Fibroblast of lung (primary cell): ENCODE results near the gene VWA8. TPM values are rescaled to one million over a fixed set of nuclear protein-coding genes. Genes with fewer than 3 reads are reported as not detected.

Experiments used
- DNase-seq, 2 donors: peaks; one replicate each; pipeline versions ENCODE4 v3.0.0 to v3.0.0-alpha.2; 2010; ENCODE audit warnings: low read depth in 2 of 2
- H2AFZ ChIP-seq: 2 replicates; pipeline ENCODE4 v1.5.1; 2012; ENCODE audit warnings: low read length, control low read depth, inconsistent platforms
- H3K27ac ChIP-seq: 2 replicates; pipeline ENCODE4 v1.5.1; 2011; ENCODE audit warnings: low read length, control low read depth; ENCODE audit not compliant: insufficient read depth
- H3K27me3 ChIP-seq: 2 replicates; pipeline ENCODE4 v1.5.1; 2011; ENCODE audit warnings: mild to moderate bottlenecking, low read length; ENCODE audit not compliant: control insufficient read depth, insufficient read depth
- H3K36me3 ChIP-seq: 2 replicates; pipeline ENCODE4 v1.5.1; 2011; ENCODE audit warnings: low read length; ENCODE audit not compliant: control insufficient read depth, insufficient read depth
- H3K4me1 ChIP-seq: 2 replicates; pipeline ENCODE4 v1.5.1; 2011; ENCODE audit warnings: low read length; ENCODE audit not compliant: control insufficient read depth, insufficient read depth; ENCODE audit errors: extremely low read depth
- H3K4me2 ChIP-seq: 2 replicates; pipeline ENCODE4 v1.5.1; 2011; ENCODE audit warnings: low read length, control low read depth; ENCODE audit not compliant: insufficient read depth; ENCODE audit errors: extremely low read depth
- H3K4me3 ChIP-seq, 4 experiments: fragments of 200-600 bp in 1 of 4; sonication (generic) in 1 of 4; replicated peaks in 1 of 4; 2 replicates each; pipeline ENCODE4 v1.5.1; 2011 to 2016; ENCODE audit warnings: low read length in 4 of 4, low read depth in 3 of 4, mild to moderate bottlenecking in 3 of 4, control low read depth in 2 of 4, inconsistent platforms in 1 of 4, mixed read lengths in 1 of 4; ENCODE audit not compliant: insufficient read depth in 1 of 4; ENCODE audit errors: control extremely low read depth in 1 of 4
- H3K79me2 ChIP-seq: 2 replicates; pipeline ENCODE4 v1.5.1; 2012; ENCODE audit warnings: mild to moderate bottlenecking, low read length, inconsistent platforms; ENCODE audit not compliant: control insufficient read depth, insufficient read depth
- H3K9ac ChIP-seq: 2 replicates; pipeline ENCODE4 v1.5.1; 2011; ENCODE audit warnings: mild to moderate bottlenecking, low read length, control low read depth; ENCODE audit not compliant: insufficient read depth
- H3K9me3 ChIP-seq: 2 replicates; pipeline ENCODE4 v1.5.1; 2012; ENCODE audit warnings: low read depth, low read length; ENCODE audit not compliant: control insufficient read depth, insufficient read depth
- H4K20me1 ChIP-seq: 2 replicates; pipeline ENCODE4 v1.5.1; 2011; ENCODE audit warnings: low read length; ENCODE audit not compliant: control insufficient read depth, insufficient read depth; ENCODE audit errors: extremely low read depth
- CTCF ChIP-seq, 2 donors: IDR thresholded peaks in 1 of 2; conservative IDR thresholded peaks in 1 of 2; 1 replicate in 1 of 2; 2 replicates in 1 of 2; pipeline ENCODE4 v1.5.1; 2011 to 2012; ENCODE audit warnings: low read length in 2 of 2, control low read depth in 1 of 2, inconsistent platforms in 1 of 2, low read depth in 1 of 2, mild to moderate bottlenecking in 1 of 2
- EZH2 ChIP-seq: IDR thresholded peaks from 2 replicates; pipeline ENCODE4 v1.5.1; 2012; ENCODE audit warnings: low read length, control low read depth, mild to moderate bottlenecking; ENCODE audit errors: missing control alignments
- polyA plus RNA-seq, 2 donors: library from polyadenylated mRNA; depleted of rRNA in 1 of 2; stranded (reverse) in 1 of 2; unstranded in 1 of 2; fragments of >200 nt; gene quantifications; 2 replicates each; pipeline ENCODE4 v1.2.1, GENCODE V29; 2011 to 2012; ENCODE audit warnings: missing spikeins in 1 of 2
- total RNA-seq: library from RNA; depleted of rRNA; stranded (reverse); fragments of >200 nt; gene quantifications from 2 replicates; pipeline ENCODE4 v1.2.1, GENCODE V29; 2014

The VWA8 gene
- total and polyA plus RNA-seq, 2 donors (not counting 1 experiment from before 2014, with no cell fraction given) = 12.6 to 29.9 TPM

- no peak overlapping the region for H2AFZ ChIP-seq
- DNase-seq = no peak
- H3K36me3 ChIP-seq = no peaks in the 10 kb centered on the region
- no peaks in the 10 kb centered on the region for H3K4me1 ChIP-seq
- H3K27ac ChIP-seq = no peak overlapping the region
- H3K27me3 ChIP-seq = no peaks in the 10 kb centered on the region
- no peaks in the 10 kb centered on the region for H3K79me2 ChIP-seq
- TF ChIP-seq CTCF (conservative IDR thresholded peaks at IDR 0.05 in 1 of 2, IDR thresholded peaks at IDR 0.05 in 1 of 2; ENCODE audit: low read depth in 1 of 2, low read length in 2 of 2) (no peak), EZH2 (no peak)
- H3K9me3 ChIP-seq = no peaks in the 10 kb centered on the region
- H3K4me2 ChIP-seq = no peak overlapping the region
- no peak overlapping the region for H3K4me3 ChIP-seq
- no peak overlapping the region for H3K9ac ChIP-seq
- no peaks in the 10 kb centered on the region for H4K20me1 ChIP-seq
These were observed 381.0 kb downstream of the VWA8 start for GRCh38 chr13:41579881-41580280.

GRCh38 chr13:41579168-41579567, 381.7 kb downstream of the VWA8 start:
- Histone ChIP-seq H3K9ac (no peak overlapping the region), H3K27me3 (no peaks in the 10 kb centered on the region), H3K9me3 (no peaks in the 10 kb centered on the region), H3K4me3 (no peak overlapping the region), H3K36me3 (no peaks in the 10 kb centered on the region), H4K20me1 (no peaks in the 10 kb centered on the region), H3K27ac (no peak overlapping the region), H3K4me2 (no peak overlapping the region), H3K4me1 (no peaks in the 10 kb centered on the region), H3K79me2 (no peaks in the 10 kb centered on the region), H2AFZ (no peak overlapping the region)
- DNase-seq = no peak
- TF ChIP-seq EZH2 (no peak), CTCF (conservative IDR thresholded peaks at IDR 0.05 in 1 of 2, IDR thresholded peaks at IDR 0.05 in 1 of 2; ENCODE audit: low read depth in 1 of 2, low read length in 2 of 2) (no peak)

GRCh38 chr13:41578371-41578770, 382.5 kb downstream of the VWA8 start:
- no peak overlapping the region for H3K4me3 ChIP-seq
- no peaks in the 10 kb centered on the region for H3K79me2 ChIP-seq
- no peak for DNase-seq
- H3K9ac ChIP-seq = no peak overlapping the region
- no peak overlapping the region for H3K27ac ChIP-seq
- H3K4me1 ChIP-seq = no peaks in the 10 kb centered on the region
- H3K9me3 ChIP-seq = no peaks in the 10 kb centered on the region
- no peak overlapping the region for H2AFZ ChIP-seq
- H3K36me3 ChIP-seq = no peaks in the 10 kb centered on the region
- TF ChIP-seq CTCF (conservative IDR thresholded peaks at IDR 0.05 in 1 of 2, IDR thresholded peaks at IDR 0.05 in 1 of 2; ENCODE audit: low read depth in 1 of 2, low read length in 2 of 2) (no peak), EZH2 (no peak)
- H3K4me2 ChIP-seq = no peak overlapping the region
- H4K20me1 ChIP-seq = no peaks in the 10 kb centered on the region
- no peaks in the 10 kb centered on the region for H3K27me3 ChIP-seq
